Left lung (tissue), 10 donors: ENCODE measurements around the gene TNP2. TPM values are rescaled to one million over a fixed set of nuclear protein-coding genes. Genes with fewer than 3 reads are reported as not detected.
A peak's percentile ranks its signal among the peaks of the same experiment; 100 is the strongest.

Source experiments
- ATAC-seq: fragments of 200-7000 bp; cut with Tn5 transposase; one replicate; pipeline ENCODE4 v1.9.1; 2020; ENCODE audit warnings: moderate library complexity
- DNase-seq, 4 donors: peaks; one replicate each; pipeline ENCODE4 v3.0.0-alpha.2; 2013 to 2020
- H3K27ac ChIP-seq, 2 donors: fragments of 200-600 bp; sonication (generic) in 1 of 2; one replicate each; pipeline versions ENCODE4 v1.5.0 to v1.8.0; 2020 to 2021
- H3K27me3 ChIP-seq, 2 donors: fragments of 200-600 bp; sonication (generic) in 1 of 2; one replicate each; pipeline versions ENCODE4 v1.5.0 to v1.8.0; 2020 to 2021
- H3K36me3 ChIP-seq, 2 donors: fragments of 200-600 bp; sonication (generic) in 1 of 2; one replicate each; pipeline versions ENCODE4 v1.5.0 to v1.8.0; 2020 to 2021
- H3K4me1 ChIP-seq, 2 donors: fragments of 200-600 bp; one replicate each; pipeline ENCODE4 v1.8.0; 2021
- H3K4me3 ChIP-seq, 2 donors: fragments of 200-600 bp; sonication (generic) in 1 of 2; one replicate each; pipeline versions ENCODE4 v1.5.0 to v1.8.0; 2020 to 2021; ENCODE audit warnings: mild to moderate bottlenecking in 1 of 2
- H3K9me3 ChIP-seq, 2 donors: fragments of 200-600 bp; sonication (generic) in 1 of 2; one replicate each; pipeline versions ENCODE4 v1.5.0 to v1.8.0; 2020 to 2021
- intact Hi-C, 2 donors: fragments of 100-400 bp; cut with DNase I; formaldehyde crosslinking; loops; one replicate each; pipeline versions ENCODE4 v1.11.2 to v1.14.2; 2022
- polyA plus RNA-seq, 6 donors: library from polyadenylated mRNA; unstranded; fragments of 120-200 nt; gene quantifications; one replicate each; pipeline ENCODE4 v1.2.1, GENCODE V29; 2013; ENCODE audit not compliant: insufficient read length in 6 of 6
- total RNA-seq, 2 donors: library from RNA; stranded (reverse); fragmentation: NEBNext Ultra II Directional; extraction: Animal tissue kit (Norgen Biotek cat#: 25700); gene quantifications; one replicate each; pipeline ENCODE4 v1.2.1, GENCODE V29; 2021
- TF ChIP-seq, protein P1 (sequence below), 2 donors: fragments of 200-600 bp; sonication (generic) in 1 of 2; IDR thresholded peaks; one replicate each; pipeline versions ENCODE4 v1.5.0 to v1.8.0; 2021; ENCODE audit warnings: antibody characterized with exemption in 2 of 2
- donor health status: DM: no; HTN: yes; CAD: no.
- donor health status: DM: no; HTN: no; CAD: no.

TNP2 gene
- total and polyA plus RNA-seq, 8 donors = not detected

GRCh38 chr16:11309895-11310633 is 40.9 kb upstream of the TNP2 start:
- no peak overlapping the region for H3K4me3 ChIP-seq
- intact Hi-C loops = no loop called here
- TF ChIP-seq, protein P1, sequence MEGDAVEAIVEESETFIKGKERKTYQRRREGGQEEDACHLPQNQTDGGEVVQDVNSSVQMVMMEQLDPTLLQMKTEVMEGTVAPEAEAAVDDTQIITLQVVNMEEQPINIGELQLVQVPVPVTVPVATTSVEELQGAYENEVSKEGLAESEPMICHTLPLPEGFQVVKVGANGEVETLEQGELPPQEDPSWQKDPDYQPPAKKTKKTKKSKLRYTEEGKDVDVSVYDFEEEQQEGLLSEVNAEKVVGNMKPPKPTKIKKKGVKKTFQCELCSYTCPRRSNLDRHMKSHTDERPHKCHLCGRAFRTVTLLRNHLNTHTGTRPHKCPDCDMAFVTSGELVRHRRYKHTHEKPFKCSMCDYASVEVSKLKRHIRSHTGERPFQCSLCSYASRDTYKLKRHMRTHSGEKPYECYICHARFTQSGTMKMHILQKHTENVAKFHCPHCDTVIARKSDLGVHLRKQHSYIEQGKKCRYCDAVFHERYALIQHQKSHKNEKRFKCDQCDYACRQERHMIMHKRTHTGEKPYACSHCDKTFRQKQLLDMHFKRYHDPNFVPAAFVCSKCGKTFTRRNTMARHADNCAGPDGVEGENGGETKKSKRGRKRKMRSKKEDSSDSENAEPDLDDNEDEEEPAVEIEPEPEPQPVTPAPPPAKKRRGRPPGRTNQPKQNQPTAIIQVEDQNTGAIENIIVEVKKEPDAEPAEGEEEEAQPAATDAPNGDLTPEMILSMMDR (IDR thresholded peaks at IDR 0.05) = no peak
- DNase-seq (no peak), ATAC-seq (no peak)
- H3K9me3 ChIP-seq = no peaks in the 10 kb centered on the region
- peaks cover 4 to 66% of the 10 kb centered on the region in 2 donors for H3K4me1 ChIP-seq
- peak overlapping the region in 1 of 2 donors; percentile 38 for H3K27ac ChIP-seq
- no peaks in the 10 kb centered on the region for H3K27me3 ChIP-seq
- H3K36me3 ChIP-seq = no peaks in the 10 kb centered on the region

DNA sequence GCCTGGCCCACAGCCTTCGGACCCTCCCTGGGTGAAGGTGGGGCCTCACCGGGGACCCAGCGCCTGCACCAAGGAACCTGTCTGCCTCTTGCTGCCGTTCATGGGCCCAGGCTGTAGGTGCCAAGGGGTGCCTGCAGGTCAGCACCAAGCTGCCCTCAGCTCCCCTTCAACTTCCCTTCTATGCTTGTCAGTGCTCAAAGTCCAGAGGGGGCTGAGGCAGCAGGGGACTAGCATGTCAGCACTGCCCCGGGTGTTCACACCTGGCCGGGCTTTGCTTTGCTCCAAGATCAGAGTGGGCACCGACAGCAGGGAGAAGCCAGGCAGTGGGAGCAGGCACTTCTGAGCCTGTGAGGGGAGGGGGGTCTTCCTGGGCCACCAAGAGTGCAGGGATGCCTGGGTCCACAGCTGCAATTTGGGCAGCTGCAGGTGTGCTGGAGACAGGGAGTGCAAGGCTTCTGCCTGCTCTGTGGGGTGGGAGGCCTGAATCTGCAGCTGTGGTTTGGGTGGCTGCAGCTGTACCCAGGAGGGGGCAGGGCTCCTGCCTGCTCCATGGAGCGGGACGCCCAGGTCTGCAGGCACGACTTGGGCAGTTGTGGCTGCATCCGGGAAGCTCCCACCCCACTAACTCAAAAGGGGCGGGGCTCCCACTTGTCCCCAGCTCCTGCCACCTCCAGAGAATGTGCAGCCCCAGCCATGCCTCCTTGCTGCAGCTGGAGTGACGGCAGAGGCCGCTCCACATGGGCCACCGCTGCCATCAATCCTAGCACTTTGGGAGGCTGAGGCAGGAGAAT is 39.6 kb upstream of the TNP2 start:
- intact Hi-C loops = no loop called here
- DNase-seq (no peak), ATAC-seq (no peak)
- Histone ChIP-seq H3K4me1 (peaks cover 4 to 68% of the 10 kb centered on the region in 2 donors), H3K36me3 (no peaks in the 10 kb centered on the region), H3K27ac (peak overlapping the region; percentile 65 to 75), H3K27me3 (no peaks in the 10 kb centered on the region), H3K9me3 (no peaks in the 10 kb centered on the region), H3K4me3 (no peak overlapping the region)
- TF ChIP-seq, protein P1 (IDR thresholded peaks at IDR 0.05) = no peak

DNA sequence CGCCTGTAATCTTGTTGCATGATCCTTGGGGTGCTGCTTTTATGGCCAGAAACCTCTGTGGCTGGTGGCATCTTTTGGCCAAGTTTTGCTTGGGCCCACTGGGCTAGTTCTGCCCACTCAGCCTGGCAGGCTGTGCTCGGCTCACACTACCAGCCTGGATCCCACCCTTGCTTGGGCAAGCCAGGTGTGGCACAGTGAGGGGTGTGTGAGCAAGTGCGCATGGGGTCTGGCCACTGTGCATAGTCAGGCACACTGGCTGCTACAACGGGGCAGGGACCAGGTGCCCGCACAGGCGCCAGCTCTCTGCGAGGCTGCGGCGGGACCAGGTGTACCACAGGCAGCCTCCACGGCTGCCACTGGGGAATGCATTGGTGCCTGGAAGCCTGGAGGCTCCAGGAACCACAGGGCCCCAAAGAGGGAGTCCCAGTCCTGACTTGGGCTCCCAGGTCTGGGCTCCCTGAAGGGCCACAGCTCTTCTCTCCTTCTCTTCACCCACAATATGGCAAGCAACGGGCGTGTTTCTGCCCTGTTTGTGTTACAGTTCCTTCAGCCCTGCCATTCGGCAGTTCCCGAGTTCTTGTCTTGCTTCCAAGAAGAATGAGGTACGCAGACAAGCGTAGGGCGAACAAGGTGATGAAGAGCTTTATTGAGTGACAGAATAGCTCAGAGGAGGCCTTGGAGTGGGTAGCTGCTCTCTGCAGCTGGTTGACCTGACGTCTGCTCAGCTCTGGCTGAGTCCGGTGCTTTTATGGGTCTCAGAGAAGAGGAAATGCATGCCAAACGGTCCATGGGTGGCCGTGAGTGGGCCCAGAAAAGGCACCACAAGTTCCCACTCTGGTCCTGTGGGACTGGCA is 38.7 kb upstream of the TNP2 start:
- Histone ChIP-seq H3K4me1 (peaks cover 4 to 64% of the 10 kb centered on the region in 2 donors), H3K4me3 (no peak overlapping the region), H3K36me3 (no peaks in the 10 kb centered on the region), H3K27me3 (no peaks in the 10 kb centered on the region), H3K27ac (peak overlapping the region; percentile 65 to 75), H3K9me3 (no peaks in the 10 kb centered on the region)
- TF ChIP-seq, protein P1 (IDR thresholded peaks at IDR 0.05) = no peak
- intact Hi-C loops = no loop called here
- DNase-seq (no peak), ATAC-seq (peak; percentile 28)

DNA sequence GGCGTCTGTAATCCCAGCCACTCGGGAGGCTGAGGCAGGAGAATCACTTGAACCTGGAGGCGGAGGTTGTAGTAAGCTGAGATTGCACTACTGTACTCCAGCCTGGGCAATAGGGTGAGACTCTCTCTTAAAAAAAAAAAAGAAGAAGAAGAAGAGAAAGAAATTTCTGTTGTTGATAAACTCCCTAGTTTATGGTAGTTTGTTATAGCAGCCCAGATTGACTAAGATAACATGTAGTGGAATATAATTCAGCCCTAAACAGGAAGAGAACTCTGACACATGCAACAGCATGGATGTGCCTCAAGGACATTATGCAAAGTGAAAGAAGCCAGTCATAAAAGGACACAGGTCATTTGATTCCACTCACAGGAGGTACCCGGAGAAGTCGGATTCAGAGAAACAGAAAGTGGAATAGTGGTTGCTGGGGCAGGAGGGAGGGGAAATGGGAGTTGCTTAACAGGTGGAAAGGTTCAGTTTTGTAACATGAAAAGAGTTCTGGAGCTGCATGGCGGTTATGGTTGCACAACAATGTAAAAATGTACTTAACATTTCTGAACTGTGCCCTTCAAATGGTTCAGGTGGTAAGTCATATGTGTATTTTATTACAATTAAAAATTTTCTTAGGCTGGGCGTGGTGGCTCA is 38.0 kb upstream of the TNP2 start:
- Histone ChIP-seq H3K27me3 (no peaks in the 10 kb centered on the region), H3K9me3 (no peaks in the 10 kb centered on the region), H3K36me3 (no peaks in the 10 kb centered on the region), H3K4me3 (no peak overlapping the region), H3K4me1 (peaks cover 4 to 56% of the 10 kb centered on the region in 2 donors), H3K27ac (peak overlapping the region; percentile 65 to 75)
- intact Hi-C loops = no loop called here
- DNase-seq (peak in 1 of 4 donors; percentile 78), ATAC-seq (peak; percentile 59)
- TF ChIP-seq, protein P1 (IDR thresholded peaks at IDR 0.05) = no peak
